ENCODE measurements around the gene GCSH. TPM values are rescaled to one million over a fixed set of nuclear protein-coding genes. Genes with fewer than 3 reads are reported as not detected.
A peak's percentile ranks its signal among the peaks of the same experiment; 100 is the strongest.

The GCSH gene
- total and polyA plus RNA-seq, 4 donors, result 14.7 to 35.7 (median 19.0) TPM

DNA sequence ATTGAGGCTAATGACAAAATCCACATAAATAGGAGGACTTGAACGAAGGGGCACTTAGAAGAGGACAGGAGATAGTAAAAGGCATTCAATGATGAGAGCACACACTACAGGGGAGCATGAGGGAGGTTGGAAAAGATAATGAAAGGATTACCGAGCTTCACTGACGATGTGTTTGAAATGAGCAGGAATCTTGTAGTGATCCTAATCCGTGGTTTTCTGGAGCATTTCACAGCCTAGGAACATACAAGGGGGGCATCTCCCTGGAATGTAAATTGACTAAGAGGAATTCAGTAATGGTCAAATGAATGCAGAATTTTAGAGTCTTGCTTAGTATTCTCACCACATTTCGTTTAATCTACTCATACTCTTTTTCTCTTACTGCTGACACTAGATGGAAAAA, 55.4 kb downstream of the GCSH start:
- H3K36me3 ChIP-seq (ENCODE audit: control insufficient read depth in 1 of 2, insufficient read depth in 2 of 2, low read length in 1 of 2), result peaks cover 7 to 9% of the 10 kb centered on the region in 2 donors
- H3K27ac ChIP-seq (ENCODE audit: low read depth in 1 of 2, low read length in 2 of 2), result no peak overlapping the region
- H3K4me3 ChIP-seq (ENCODE audit: low read length in 2 of 2), result no peak overlapping the region
- intact Hi-C loops (cut with DNase I), result loop anchor here in 1 of 2 donors (1.0 kb wide), 1 partner anchor 14 kb away; no protein-coding TSS in a partner anchor
- WGBS, 2 donors, result 92% methylated on average over 5 of the region's 5 CpGs
- DNase-seq, result no peak
- no peak for ATAC-seq (ENCODE audit: low FRiP score)
- peaks cover 4 to 7% of the 10 kb centered on the region in 2 donors for H3K4me1 ChIP-seq (ENCODE audit: control insufficient read depth in 1 of 2, insufficient read depth in 2 of 2, low read length in 2 of 2)
- H3K27me3 ChIP-seq (ENCODE audit: control insufficient read depth in 1 of 2, insufficient read depth in 2 of 2, low read length in 1 of 2), result no peaks in the 10 kb centered on the region
- H3K9me3 ChIP-seq (ENCODE audit: control insufficient read depth, low read length), result no peaks in the 10 kb centered on the region

DNA sequence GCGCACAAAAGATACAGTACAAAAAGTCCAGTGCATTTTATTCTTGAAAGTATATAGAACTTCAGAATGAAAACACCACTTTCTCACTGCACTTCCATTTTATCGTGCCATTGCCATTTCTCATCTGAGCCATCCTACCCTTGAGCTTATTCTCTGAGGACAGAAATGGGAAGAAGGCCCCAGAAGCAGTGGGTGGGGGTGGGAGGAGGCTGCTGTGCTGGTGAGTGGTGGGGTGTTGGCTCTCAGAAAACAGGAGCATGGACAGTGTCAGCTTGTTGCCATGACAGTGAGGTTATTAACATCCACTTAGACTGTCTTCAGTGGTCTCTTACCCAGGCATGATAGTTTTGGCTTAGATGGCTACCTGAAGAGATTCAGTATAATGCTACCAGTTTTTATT, 56.1 kb downstream of the GCSH start:
- 65 to 71% methylated on average over 2 of the region's 2 CpGs for WGBS, 2 donors
- Histone ChIP-seq H3K4me3 (ENCODE audit: low read length in 2 of 2) (no peak overlapping the region), H3K9me3 (ENCODE audit: control insufficient read depth, low read length) (no peaks in the 10 kb centered on the region), H3K27ac (ENCODE audit: low read depth in 1 of 2, low read length in 2 of 2) (no peak overlapping the region), H3K27me3 (ENCODE audit: control insufficient read depth in 1 of 2, insufficient read depth in 2 of 2, low read length in 1 of 2) (no peaks in the 10 kb centered on the region), H3K4me1 (ENCODE audit: control insufficient read depth in 1 of 2, insufficient read depth in 2 of 2, low read length in 2 of 2) (peaks cover 4 to 7% of the 10 kb centered on the region in 2 donors), H3K36me3 (ENCODE audit: control insufficient read depth in 1 of 2, insufficient read depth in 2 of 2, low read length in 1 of 2) (peaks cover 7 to 9% of the 10 kb centered on the region in 2 donors)
- ATAC-seq (ENCODE audit: low FRiP score), result no peak
- DNase-seq, result no peak
- intact Hi-C loops (cut with DNase I), result no loop called here

DNA sequence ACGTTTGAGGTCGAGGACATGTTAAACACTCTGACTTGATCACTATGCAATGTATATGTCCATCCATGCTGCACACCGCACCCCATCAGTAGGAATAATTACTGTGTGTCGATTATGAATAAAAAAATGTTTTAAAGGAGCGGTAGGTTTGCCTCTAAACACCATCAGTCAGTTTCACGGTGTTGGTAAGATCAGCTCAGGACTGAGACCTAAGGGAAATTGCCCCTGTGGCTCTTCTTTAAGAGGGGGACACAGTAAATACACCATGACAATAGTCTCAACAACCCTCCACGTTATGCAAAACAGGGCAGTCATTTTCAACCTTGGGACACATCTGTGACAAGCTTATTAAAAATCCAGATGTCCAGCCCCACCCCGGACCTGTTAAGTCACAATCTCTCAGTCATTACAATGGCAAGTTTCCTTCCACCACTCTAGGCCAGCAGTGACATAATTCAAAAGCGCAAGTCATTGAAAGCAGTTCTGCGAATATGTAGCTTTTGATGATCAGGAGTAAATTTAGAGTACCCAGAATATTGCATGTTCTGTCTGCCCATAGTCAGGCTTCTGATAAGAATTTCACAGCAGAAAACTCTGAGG, 59.3 kb downstream of the GCSH start:
- ATAC-seq (ENCODE audit: low FRiP score) (no peak), DNase-seq (no peak)
- H3K27me3 ChIP-seq (ENCODE audit: control insufficient read depth in 1 of 2, insufficient read depth in 2 of 2, low read length in 1 of 2), result no peaks in the 10 kb centered on the region
- no peak overlapping the region for H3K27ac ChIP-seq (ENCODE audit: low read depth in 1 of 2, low read length in 2 of 2)
- 25% methylated on average over 10 of the region's 10 CpGs for WGBS, 2 donors
- H3K9me3 ChIP-seq (ENCODE audit: control insufficient read depth, low read length), result no peaks in the 10 kb centered on the region
- H3K4me1 ChIP-seq (ENCODE audit: control insufficient read depth in 1 of 2, insufficient read depth in 2 of 2, low read length in 2 of 2), result peaks cover 4 to 7% of the 10 kb centered on the region in 2 donors
- H3K4me3 ChIP-seq (ENCODE audit: low read length in 2 of 2), result peak overlapping the region; percentile 90 to 97
- intact Hi-C loops (cut with DNase I), result loop anchor here (5.0 to 10.0 kb wide), 4 partner anchors 40 to 698 kb away; partner anchors contain the start of genes C16orf46 (in 2 of the 2) and GAN (in 1 of the 2)
- peaks cover 0 to 2% of the 10 kb centered on the region in 2 donors for H3K36me3 ChIP-seq (ENCODE audit: control insufficient read depth in 1 of 2, insufficient read depth in 2 of 2, low read length in 1 of 2)

DNA sequence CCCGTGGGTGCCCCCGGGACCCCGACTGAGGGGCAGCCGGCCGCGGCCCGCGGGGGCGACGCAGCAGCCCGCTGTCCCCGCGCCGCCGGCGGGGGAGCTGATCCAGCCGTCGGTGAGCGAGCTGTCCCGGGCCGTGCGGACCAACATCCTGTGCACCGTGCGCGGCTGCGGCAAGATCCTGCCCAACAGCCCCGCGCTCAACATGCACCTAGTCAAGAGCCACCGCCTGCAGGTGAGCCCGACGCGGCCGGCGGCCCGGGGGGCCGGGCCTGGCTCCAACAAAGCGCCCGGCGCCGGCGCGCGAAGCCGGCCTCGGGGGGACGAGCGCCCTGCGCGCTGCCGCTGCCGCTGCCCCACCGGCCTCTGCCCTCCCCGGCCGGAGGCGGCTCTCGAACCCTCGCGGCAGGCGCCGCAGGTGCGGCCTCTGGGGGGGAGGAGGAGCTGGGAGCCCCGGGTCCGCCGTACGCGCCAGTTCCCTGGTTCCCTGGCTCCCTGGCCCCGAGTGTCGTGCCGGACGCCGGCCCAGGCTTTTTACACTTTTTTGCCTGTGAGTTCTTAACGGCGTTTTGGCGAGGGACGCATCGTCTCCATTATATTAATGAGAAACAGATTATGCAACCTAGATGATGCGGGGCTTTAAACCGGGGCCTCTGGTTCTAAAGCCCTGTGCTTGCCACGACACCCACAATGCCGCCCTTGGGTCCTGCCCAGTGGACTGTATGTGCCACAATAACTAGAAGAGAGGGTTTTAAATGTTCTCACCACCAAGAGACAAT, 60.0 kb downstream of the GCSH start:
- WGBS, 2 donors, result 0 to 1% methylated on average over 31 to 80 of the region's 80 CpGs
- Histone ChIP-seq H3K27ac (ENCODE audit: low read depth in 1 of 2, low read length in 2 of 2) (peak overlapping the region in 1 of 2 donors; percentile 69), H3K9me3 (ENCODE audit: control insufficient read depth, low read length) (no peaks in the 10 kb centered on the region), H3K27me3 (ENCODE audit: control insufficient read depth in 1 of 2, insufficient read depth in 2 of 2, low read length in 1 of 2) (no peaks in the 10 kb centered on the region), H3K36me3 (ENCODE audit: control insufficient read depth in 1 of 2, insufficient read depth in 2 of 2, low read length in 1 of 2) (no peaks in the 10 kb centered on the region), H3K4me1 (ENCODE audit: control insufficient read depth in 1 of 2, insufficient read depth in 2 of 2, low read length in 2 of 2) (peaks cover 4 to 7% of the 10 kb centered on the region in 2 donors), H3K4me3 (ENCODE audit: low read length in 2 of 2) (peak overlapping the region; percentile 90 to 97)
- peak; percentile 54 for ATAC-seq (ENCODE audit: low FRiP score)
- intact Hi-C loops (cut with DNase I), result loop anchor here (2.0 to 10.0 kb wide), 5 partner anchors 29 to 699 kb away; partner anchors contain the start of genes C16orf46 (in 2 of the 2), CENPN (in 1 of the 2), CMC2 (in 1 of the 2) and GAN (in 1 of the 2)
- peak; percentile 58 to 77 for DNase-seq

DNA sequence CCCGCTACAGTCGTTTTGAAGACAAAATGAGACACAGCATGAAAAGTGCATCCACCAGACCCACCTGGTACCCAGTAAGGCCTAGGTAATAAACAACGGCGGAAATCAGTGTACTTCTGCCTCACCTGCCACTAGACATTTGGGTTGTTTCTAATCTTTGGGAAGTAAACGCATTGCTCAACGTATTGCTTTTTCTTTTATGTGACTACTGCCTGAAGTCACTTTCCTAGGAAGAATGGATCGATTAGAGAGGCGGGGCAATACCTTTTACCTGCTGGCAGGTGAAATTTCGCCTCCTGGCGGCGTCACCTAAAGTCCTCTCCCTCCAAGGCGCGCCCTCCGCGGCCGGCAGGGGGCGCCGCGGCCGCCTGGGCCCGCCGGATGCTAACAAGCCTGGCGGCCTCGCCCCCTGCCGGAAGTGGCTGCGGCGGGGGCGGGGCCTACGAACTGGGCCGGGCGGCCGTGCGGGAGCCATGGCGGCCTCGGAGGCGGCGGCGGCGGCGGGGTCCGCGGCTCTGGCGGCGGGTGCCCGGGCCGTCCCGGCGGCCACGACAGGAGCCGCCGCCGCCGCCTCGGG, 60.7 kb downstream of the GCSH start, which contains the start of gene ATMIN:
TSS of gene ATMIN (plus strand) at position 445 of the 577 bp plus-strand sequence. CDS start at position 474, 29 bp downstream.
- no peaks in the 10 kb centered on the region for H3K9me3 ChIP-seq (ENCODE audit: control insufficient read depth, low read length)
- intact Hi-C loops (cut with DNase I), result loop anchor here (2.0 to 10.0 kb wide), 5 partner anchors 29 to 699 kb away; partner anchors contain the start of genes C16orf46 (in 2 of the 2), CENPN (in 1 of the 2), CMC2 (in 1 of the 2) and GAN (in 1 of the 2)
- peak within 1 kb of the TSS; percentile 90 to 97 for H3K4me3 ChIP-seq (ENCODE audit: low read length in 2 of 2)
- H3K36me3 ChIP-seq (ENCODE audit: control insufficient read depth in 1 of 2, insufficient read depth in 2 of 2, low read length in 1 of 2), result no peaks in the 10 kb centered on the region
- ATAC-seq (ENCODE audit: low FRiP score) (peak; percentile 99), DNase-seq (peak; percentile 90 to 94)
- H3K4me1 ChIP-seq (ENCODE audit: control insufficient read depth in 1 of 2, insufficient read depth in 2 of 2, low read length in 2 of 2), result peaks cover 4 to 7% of the 10 kb centered on the region in 2 donors
- peak within 1 kb of the TSS in 1 of 2 donors; percentile 69 for H3K27ac ChIP-seq (ENCODE audit: low read depth in 1 of 2, low read length in 2 of 2)
- H3K27me3 ChIP-seq (ENCODE audit: control insufficient read depth in 1 of 2, insufficient read depth in 2 of 2, low read length in 1 of 2), result no peaks in the 10 kb centered on the region
- 5 to 9% methylated on average over 31 to 54 of the region's 54 CpGs for WGBS, 2 donors

Other genes starting within 250 kb of the GCSH start
- gene CMC2, start 89.5 kb downstream of the GCSH start, total RNA-seq, result 10 to 100 TPM; 33.0 to 33.2 TPM
- 100 to 1,000 TPM in 1 of 2 donors, 10 to 100 TPM in 1; 31.3 to 108 TPM for gene CMC2, start 89.5 kb downstream of the GCSH start, polyA plus RNA-seq
- 1 to 10 TPM; 4.4 to 5.3 TPM for gene CENPN, start 89.2 kb downstream of the GCSH start, total RNA-seq
- 1 to 10 TPM; 5.5 to 7.0 TPM for gene CENPN, start 89.2 kb downstream of the GCSH start, polyA plus RNA-seq
- gene ATMIN, start 60.6 kb downstream of the GCSH start, total RNA-seq, result 10 to 100 TPM; 26.1 to 29.1 TPM
- 10 to 100 TPM in 1 of 2 donors, 1 to 10 TPM in 1; 9.4 to 10.4 TPM for gene ATMIN, start 60.6 kb downstream of the GCSH start, polyA plus RNA-seq
- gene C16orf46, start 19.2 kb downstream of the GCSH start, total RNA-seq, result under 1 TPM; 0.24 to 0.49 TPM
- gene C16orf46, start 19.2 kb downstream of the GCSH start, polyA plus RNA-seq, result under 1 TPM; 0.33 to 0.38 TPM
- gene BCO1, start 142.3 kb upstream of the GCSH start, total RNA-seq, result not detected
- gene BCO1, start 142.3 kb upstream of the GCSH start, polyA plus RNA-seq, result 1 to 10 TPM in 1 of 2 donors, not detected in 1; 3.5 TPM
- 10 to 100 TPM; 11.5 to 11.9 TPM for gene GAN, start 218.6 kb upstream of the GCSH start, total RNA-seq
- 1 to 10 TPM in 1 of 2 donors, under 1 TPM in 1; 0.87 to 1.5 TPM for gene GAN, start 218.6 kb upstream of the GCSH start, polyA plus RNA-seq